Ovary (tissue), 9 donors: Measurements from ENCODE around the gene GPR137. TPM values are rescaled to one million over a fixed set of nuclear protein-coding genes. Genes with fewer than 3 reads are reported as not detected.
A peak's percentile ranks its signal among the peaks of the same experiment; 100 is the strongest.

Experiments used
- DNase-seq, 5 donors: peaks; one replicate each; pipeline ENCODE4 v3.0.0-alpha.2; 2019 to 2020
- H3K27ac ChIP-seq, 2 donors: fragments of 200-600 bp; one replicate each; pipeline versions ENCODE4 v1.5.1 to v1.8.0; 2019 to 2022
- H3K27me3 ChIP-seq: fragments of 200-600 bp; one replicate; pipeline ENCODE4 v1.8.0; 2022
- H3K36me3 ChIP-seq: fragments of 200-600 bp; sonication (generic); one replicate; pipeline ENCODE4 v1.5.1; 2019
- H3K4me1 ChIP-seq: one replicate; pipeline ENCODE4 v1.8.1; 2013; ENCODE audit warnings: mild to moderate bottlenecking, moderate library complexity; ENCODE audit not compliant: insufficient read depth
- H3K4me3 ChIP-seq: fragments of 200-600 bp; sonication (generic); one replicate; pipeline ENCODE4 v1.5.1; 2017
- H3K9me3 ChIP-seq, 2 donors: fragments of 200-600 bp in 1 of 2; sonication (generic) in 1 of 2; one replicate each; pipeline versions ENCODE4 v1.5.1 to v1.8.1; 2013 to 2019; ENCODE audit warnings: mild to moderate bottlenecking in 1 of 2, moderate library complexity in 1 of 2
- CTCF ChIP-seq, 3 donors: fragments of 450-650 bp in 2 of 3; fragments of 200-600 bp in 1 of 3; IDR thresholded peaks; one replicate each; pipeline versions ENCODE4 v1.5.1 to v1.8.0; 2016 to 2022; ENCODE audit warnings: antibody characterized with exemption in 3 of 3, mild to moderate bottlenecking in 1 of 3
- EP300 ChIP-seq: sonication (generic); formaldehyde crosslinking; IDR thresholded peaks from one replicate; pipeline ENCODE4 v1.6.1; 2017; ENCODE audit warnings: antibody characterized with exemption
- POLR2A ChIP-seq: fragments of 450-650 bp; IDR thresholded peaks from one replicate; pipeline ENCODE4 v1.6.1; 2017; ENCODE audit warnings: antibody characterized with exemption, mild to moderate bottlenecking, moderate library complexity
- WGBS, 3 donors: extraction: QIAGEN DNeasy Blood & Tissue Kit in 1 of 3; methylation state at CpG; one replicate each; pipeline versions ENCODE4 v1.1.5 to v1.1.7; 2013 to 2017; 5-methylcytosine and 5-hydroxymethylcytosine counted together
- intact Hi-C, 4 donors: fragments of 100-400 bp; cut with DNase I; formaldehyde crosslinking; loops; one replicate each; pipeline versions ENCODE4 v1.11.0 to v1.15.1; 2022 to 2023
- polyA plus RNA-seq, 2 donors: library from polyadenylated mRNA; stranded (reverse); fragments of 200-250 nt in 1 of 2; fragments of 350-450 nt in 1 of 2; fragmentation: Illumina TruSeq in 1 of 2; extraction: RNeasy Lipid Tissue Mini Kit (QIAGEN cat#74804) in 1 of 2; gene quantifications; one replicate each; pipeline ENCODE4 v1.2.3, GENCODE V29; 2013 to 2014
- total RNA-seq, 7 donors: library from RNA; depleted of rRNA in 2 of 7; stranded (reverse); fragments of >200 nt in 2 of 7; fragmentation: NEBNext Ultra II Directional in 3 of 7; extraction: Animal tissue kit (Norgen Biotek cat#: 25700) in 3 of 7; gene quantifications; one replicate each; pipeline versions ENCODE4 v1.1.0 to v1.2.4, GENCODE V29; 2016 to 2023
- donor health status: DM: no; HTN: no; CAD: no; lungs with moderate emphysema.
- donor health status: DM: no; HTN: no; CAD: no.
- donor health status: Bipolar disorder and iron deficiency.
- donor health status: DM: yes; HTN: yes; CAD: no.
- donor health status: DM: no; HTN: no; CAD: no.
- donor health status: DM: yes; HTN: yes; CAD: no.

GPR137 gene
- total and polyA plus RNA-seq, 9 donors: 3.1 to 30.9 (median 23.2) TPM

- peak in 1 of 3 donors; percentile 11 for TF ChIP-seq CTCF (IDR thresholded peaks at IDR 0.05)
- TF ChIP-seq POLR2A: no peak
- no peak overlapping the region for H3K27ac ChIP-seq
- H3K9me3 ChIP-seq: no peaks in the 10 kb centered on the region
- no peaks in the 10 kb centered on the region for H3K36me3 ChIP-seq
- H3K4me1 ChIP-seq: peaks cover 9% of the 10 kb centered on the region
- DNase-seq: peak in 3 of 5 donors; percentile 53 to 78 (median 68)
- 30 to 37% (median 31%) methylated on average over 19 to 20 of the region's 20 CpGs for WGBS, 3 donors
- intact Hi-C loops: no loop called here
- no peaks in the 10 kb centered on the region for H3K27me3 ChIP-seq
- no peak overlapping the region for H3K4me3 ChIP-seq
These were observed 46.1 kb downstream of the GPR137 start for GRCh38 chr11:64331569-64332371.

- TF ChIP-seq EP300: no peak
- no peak for TF ChIP-seq CTCF (IDR thresholded peaks at IDR 0.05)
- TF ChIP-seq POLR2A: no peak
- intact Hi-C loops: no loop called here
- H3K9me3 ChIP-seq: no peaks in the 10 kb centered on the region
- no peaks in the 10 kb centered on the region for H3K36me3 ChIP-seq
- H3K27ac ChIP-seq: no peak overlapping the region
- no peak for DNase-seq
- H3K27me3 ChIP-seq: no peaks in the 10 kb centered on the region
- WGBS, 3 donors: 65 to 77% (median 68%) methylated on average over 8 of the region's 8 CpGs
- H3K4me1 ChIP-seq: peaks cover 9% of the 10 kb centered on the region
- no peak overlapping the region for H3K4me3 ChIP-seq
These were observed 47.9 kb downstream of the GPR137 start for GRCh38 chr11:64333556-64333955.

- H3K27ac ChIP-seq: no peak overlapping the region
- no peaks in the 10 kb centered on the region for H3K27me3 ChIP-seq
- WGBS, 3 donors: 52 to 62% (median 59%) methylated on average over 13 of the region's 13 CpGs
- TF ChIP-seq EP300 (no peak), POLR2A (no peak), CTCF (IDR thresholded peaks at IDR 0.05) (no peak)
- H3K4me1 ChIP-seq: peaks cover 3% of the 10 kb centered on the region
- DNase-seq: no peak
- H3K36me3 ChIP-seq: no peaks in the 10 kb centered on the region
- no peaks in the 10 kb centered on the region for H3K9me3 ChIP-seq
- intact Hi-C loops: no loop called here
- no peak overlapping the region for H3K4me3 ChIP-seq
These were observed 49.4 kb downstream of the GPR137 start for GRCh38 chr11:64334764-64335735.

GRCh38 chr11:64337538-64338249 is 52.0 kb downstream of the GPR137 start:
- Histone ChIP-seq H3K36me3 (no peaks in the 10 kb centered on the region), H3K27ac (no peak overlapping the region), H3K4me1 (peaks cover 2% of the 10 kb centered on the region), H3K27me3 (no peaks in the 10 kb centered on the region), H3K4me3 (no peak overlapping the region), H3K9me3 (no peaks in the 10 kb centered on the region)
- no peak for DNase-seq
- intact Hi-C loops: no loop called here
- no peak for TF ChIP-seq EP300
- no peak for TF ChIP-seq POLR2A
- no peak for TF ChIP-seq CTCF (IDR thresholded peaks at IDR 0.05)
- 65 to 72% (median 69%) methylated on average over 8 of the region's 8 CpGs for WGBS, 3 donors
